Upper lobe of left lung (tissue), 6 donors: ENCODE measurements around the gene RILPL1. TPM values are rescaled to one million over a fixed set of nuclear protein-coding genes. Genes with fewer than 3 reads are reported as not detected.
"Not testable (repeated sequence)": the region's sequence is repeated elsewhere in the genome, so short reads cannot be mapped to it uniquely, and the experiment has no call there.

ENCODE experiments used
- ATAC-seq, 2 donors: fragments of 200-7000 bp; cut with Tn5 transposase; one replicate each; pipeline ENCODE4 v1.9.1; 2022; ENCODE audit warnings: mild to moderate bottlenecking in 2 of 2, moderate library complexity in 2 of 2; ENCODE audit not compliant: low FRiP score in 2 of 2
- DNase-seq, 2 donors: peaks; one replicate each; pipeline ENCODE4 v3.0.0-alpha.2; 2019 to 2020
- H3K27ac ChIP-seq, 4 donors: fragments of 200-600 bp; sonication (generic); one replicate each; pipeline ENCODE4 v1.5.1; 2016 to 2019
- H3K27me3 ChIP-seq, 4 donors: fragments of 200-600 bp; sonication (generic); one replicate each; pipeline ENCODE4 v1.5.1; 2017 to 2019
- H3K36me3 ChIP-seq, 4 donors: fragments of 200-600 bp; sonication (generic); one replicate each; pipeline ENCODE4 v1.5.1; 2016 to 2019
- H3K4me1 ChIP-seq, 4 donors: fragments of 200-600 bp; sonication (generic); one replicate each; pipeline ENCODE4 v1.5.1; 2018 to 2019
- H3K4me3 ChIP-seq, 4 donors: fragments of 200-600 bp; sonication (generic); one replicate each; pipeline ENCODE4 v1.5.1; 2017 to 2019; ENCODE audit warnings: mild to moderate bottlenecking in 2 of 4, moderate library complexity in 1 of 4
- H3K9me3 ChIP-seq, 4 donors: fragments of 200-600 bp; sonication (generic); one replicate each; pipeline ENCODE4 v1.5.1; 2018 to 2019
- EP300 ChIP-seq, 4 donors: sonication (generic); formaldehyde crosslinking; IDR thresholded peaks; one replicate each; pipeline ENCODE4 v1.5.1; 2017; ENCODE audit warnings: antibody characterized with exemption in 4 of 4, control low read depth in 2 of 4
- POLR2A ChIP-seq, 4 donors: fragments of 450-650 bp; IDR thresholded peaks; one replicate each; pipeline ENCODE4 v1.5.1; 2016 to 2017; ENCODE audit warnings: antibody characterized with exemption in 4 of 4, mild to moderate bottlenecking in 2 of 4
- POLR2AphosphoS5 ChIP-seq, 2 donors: sonication (generic); formaldehyde crosslinking; IDR thresholded peaks; one replicate each; pipeline ENCODE4 v1.5.1; 2017; ENCODE audit warnings: antibody characterized with exemption in 2 of 2
- WGBS, 2 donors: methylation state at CpG; one replicate each; pipeline ENCODE4 v1.1.5; 2017 to 2018; 5-methylcytosine and 5-hydroxymethylcytosine counted together
- total RNA-seq, 6 donors: library from RNA; depleted of rRNA in 4 of 6; stranded (reverse); fragments of >200 nt in 4 of 6; gene quantifications; one replicate each; pipeline versions ENCODE4 v1.1.0 to v1.2.1, GENCODE V29; 2016 to 2021
- TF ChIP-seq, protein P1 (sequence below), 6 experiments: fragments of 450-650 bp in 4 of 6; fragments of 200-600 bp in 2 of 6; sonication (generic) in 2 of 6; IDR thresholded peaks; one replicate each; pipeline ENCODE4 v1.5.1; 2016 to 2019; ENCODE audit warnings: antibody characterized with exemption in 6 of 6
- donor health status: DM: no; HTN: no; CAD: no; lungs with moderate emphysema.
- donor health status: DM: no; HTN: yes; CAD: no; lungs with severe emphysema.

The RILPL1 gene
- total RNA-seq, 6 donors from 2014 or later: 10.3 to 60.8 (median 18.6) TPM

- ATAC-seq (no peak), DNase-seq (no peak)
- 86 to 94% methylated on average over 7 of the region's 7 CpGs for WGBS, 2 donors
- H3K27me3 ChIP-seq: no peaks in the 10 kb centered on the region
- H3K27ac ChIP-seq: no peak overlapping the region
- TF ChIP-seq EP300 (IDR thresholded peaks at IDR 0.05) (no peak), POLR2A (IDR thresholded peaks at IDR 0.05) (no peak), POLR2AphosphoS5 (IDR thresholded peaks at IDR 0.05) (no peak)
- TF ChIP-seq, protein P1, sequence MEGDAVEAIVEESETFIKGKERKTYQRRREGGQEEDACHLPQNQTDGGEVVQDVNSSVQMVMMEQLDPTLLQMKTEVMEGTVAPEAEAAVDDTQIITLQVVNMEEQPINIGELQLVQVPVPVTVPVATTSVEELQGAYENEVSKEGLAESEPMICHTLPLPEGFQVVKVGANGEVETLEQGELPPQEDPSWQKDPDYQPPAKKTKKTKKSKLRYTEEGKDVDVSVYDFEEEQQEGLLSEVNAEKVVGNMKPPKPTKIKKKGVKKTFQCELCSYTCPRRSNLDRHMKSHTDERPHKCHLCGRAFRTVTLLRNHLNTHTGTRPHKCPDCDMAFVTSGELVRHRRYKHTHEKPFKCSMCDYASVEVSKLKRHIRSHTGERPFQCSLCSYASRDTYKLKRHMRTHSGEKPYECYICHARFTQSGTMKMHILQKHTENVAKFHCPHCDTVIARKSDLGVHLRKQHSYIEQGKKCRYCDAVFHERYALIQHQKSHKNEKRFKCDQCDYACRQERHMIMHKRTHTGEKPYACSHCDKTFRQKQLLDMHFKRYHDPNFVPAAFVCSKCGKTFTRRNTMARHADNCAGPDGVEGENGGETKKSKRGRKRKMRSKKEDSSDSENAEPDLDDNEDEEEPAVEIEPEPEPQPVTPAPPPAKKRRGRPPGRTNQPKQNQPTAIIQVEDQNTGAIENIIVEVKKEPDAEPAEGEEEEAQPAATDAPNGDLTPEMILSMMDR (IDR thresholded peaks at IDR 0.05): no peak
- H3K9me3 ChIP-seq: no peaks in the 10 kb centered on the region
- H3K4me3 ChIP-seq: no peak overlapping the region
- peaks cover 4 to 51% (median 28%) of the 10 kb centered on the region in 4 donors for H3K36me3 ChIP-seq
- H3K4me1 ChIP-seq: peaks cover 0 to 10% (median 2%) of the 10 kb centered on the region in 4 donors
Observed at GRCh38 chr12:123522164-123522563, 11.4 kb downstream of the RILPL1 start.

GRCh38 chr12:123520567-123521474 lies 12.7 kb downstream of the RILPL1 start:
- WGBS, 2 donors: 86 to 89% methylated on average over 11 to 14 of the region's 14 CpGs
- peaks cover 4 to 64% (median 34%) of the 10 kb centered on the region in 4 donors for H3K36me3 ChIP-seq
- H3K27ac ChIP-seq: peak overlapping the region in 2 of 4 donors; percentile 54 to 67
- ATAC-seq: no peak
- TF ChIP-seq, protein P1 (IDR thresholded peaks at IDR 0.05): no peak
- TF ChIP-seq EP300 (IDR thresholded peaks at IDR 0.05) (no peak), POLR2A (IDR thresholded peaks at IDR 0.05) (no peak), POLR2AphosphoS5 (IDR thresholded peaks at IDR 0.05) (no peak)
- H3K27me3 ChIP-seq: no peaks in the 10 kb centered on the region
- no peak overlapping the region for H3K4me3 ChIP-seq
- H3K9me3 ChIP-seq: no peaks in the 10 kb centered on the region
- no peak for DNase-seq
- H3K4me1 ChIP-seq: peaks cover 0 to 10% (median 2%) of the 10 kb centered on the region in 4 donors

- DNase-seq: peak in 1 of 2 donors; percentile 74
Observed at GRCh38 chr12:123519141-123520001, 14.1 kb downstream of the RILPL1 start.

DNA sequence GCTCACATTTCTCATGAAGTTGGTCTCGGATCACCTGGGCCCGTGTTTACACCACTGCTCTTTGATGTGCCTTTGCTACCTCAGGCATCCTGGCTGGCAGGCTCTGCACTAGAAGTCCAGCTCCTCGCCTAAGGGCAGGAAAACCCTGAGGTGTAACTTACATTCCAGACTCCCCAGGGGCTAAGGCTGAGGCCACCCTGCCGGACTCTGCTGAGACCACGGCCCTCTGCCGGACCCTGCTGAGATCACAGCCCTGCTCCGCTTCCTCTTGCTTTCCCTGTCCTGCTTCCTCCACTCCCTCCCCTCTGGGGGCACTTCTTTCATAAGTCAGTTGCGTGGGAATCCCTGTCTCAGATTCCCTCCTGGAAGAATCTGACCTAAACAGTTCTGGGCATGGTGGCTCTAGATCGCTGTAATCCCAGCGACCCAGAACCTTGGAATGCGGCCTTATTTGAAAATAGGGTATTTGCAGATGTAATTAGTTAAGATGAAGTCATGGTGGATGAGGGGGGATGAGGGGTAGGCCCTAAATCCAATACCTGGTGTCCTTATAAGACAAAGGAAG lies 17.2 kb downstream of the RILPL1 start:
- H3K27ac ChIP-seq: peak overlapping the region in 1 of 4 donors; percentile 18
- ATAC-seq (no peak), DNase-seq (no peak)
- peaks cover 0 to 10% (median 6%) of the 10 kb centered on the region in 4 donors for H3K4me1 ChIP-seq
- H3K27me3 ChIP-seq: no peaks in the 10 kb centered on the region
- TF ChIP-seq, protein P1 (IDR thresholded peaks at IDR 0.05): no peak
- TF ChIP-seq POLR2AphosphoS5 (IDR thresholded peaks at IDR 0.05): no peak
- no peak for TF ChIP-seq POLR2A (IDR thresholded peaks at IDR 0.05)
- TF ChIP-seq EP300 (IDR thresholded peaks at IDR 0.05): no peak
- no peaks in the 10 kb centered on the region for H3K9me3 ChIP-seq
- H3K36me3 ChIP-seq: peaks cover 0 to 58% (median 15%) of the 10 kb centered on the region in 4 donors
- H3K4me3 ChIP-seq: no peak overlapping the region
- WGBS, 2 donors: 79 to 89% methylated on average over 11 of the region's 11 CpGs

More at GRCh38 chr12:123519141-123520001, 14.1 kb downstream of the RILPL1 start:
- peaks cover 4 to 64% (median 34%) of the 10 kb centered on the region in 4 donors for H3K36me3 ChIP-seq
- H3K27ac ChIP-seq: peak overlapping the region; percentile 26 to 74 (median 60)
- ATAC-seq: peak; percentile 58 to 87
- H3K27me3 ChIP-seq: no peaks in the 10 kb centered on the region
- H3K4me1 ChIP-seq: peaks cover 0 to 10% (median 2%) of the 10 kb centered on the region in 4 donors
- 58 to 69% methylated on average over 19 to 24 of the region's 24 CpGs for WGBS, 2 donors
- no peaks in the 10 kb centered on the region for H3K9me3 ChIP-seq
- TF ChIP-seq POLR2A (IDR thresholded peaks at IDR 0.05) (no peak), POLR2AphosphoS5 (IDR thresholded peaks at IDR 0.05) (no peak), EP300 (IDR thresholded peaks at IDR 0.05) (no peak)
- TF ChIP-seq, protein P1 (IDR thresholded peaks at IDR 0.05): no peak
- H3K4me3 ChIP-seq: peak overlapping the region in 1 of 4 donors; percentile 15

DNA sequence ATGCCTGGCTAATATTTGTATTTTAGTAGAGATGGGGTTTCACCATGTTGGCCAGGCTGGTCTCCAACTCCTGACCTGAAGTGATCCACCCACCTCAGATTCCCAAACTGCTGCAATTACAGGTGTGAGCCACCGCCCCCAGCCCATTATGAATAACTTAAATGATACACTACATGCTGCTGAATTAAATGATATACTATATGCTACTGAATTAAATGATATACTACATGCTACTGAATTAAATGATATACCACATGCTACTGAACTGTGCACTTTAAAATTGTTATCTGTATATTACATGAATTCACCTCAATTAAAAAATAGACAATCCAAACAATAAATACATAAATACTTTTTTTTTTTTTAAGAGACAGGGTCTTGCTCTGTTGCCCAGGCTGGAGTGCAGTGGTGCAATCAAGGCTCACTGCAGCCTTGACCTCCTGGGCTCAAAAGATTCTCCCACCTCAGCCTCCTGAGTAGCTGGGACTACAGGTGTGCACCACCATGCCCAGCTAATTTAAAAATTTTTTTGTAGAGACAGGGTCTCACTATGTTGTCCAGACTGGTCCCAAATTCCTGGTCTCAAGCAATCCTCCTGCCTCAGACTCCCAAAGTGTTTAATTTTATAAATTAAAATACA lies 18.8 kb downstream of the RILPL1 start:
- WGBS, 2 donors: 92 to 100% methylated on average over 1 of the region's 1 CpG
- Histone ChIP-seq H3K4me1 (peaks cover 0 to 11% (median 8%) of the 10 kb centered on the region in 4 donors), H3K36me3 (peaks cover 0 to 52% (median 13%) of the 10 kb centered on the region in 4 donors)
- H3K4me3 ChIP-seq, H3K9me3 ChIP-seq, ATAC-seq, H3K27me3 ChIP-seq, DNase-seq, H3K27ac ChIP-seq: not testable (repeated sequence)
